Esophagus squamous epithelium (tissue), 5 donors: Measurements from ENCODE around the gene SYNDIG1L. TPM values are rescaled to one million over a fixed set of nuclear protein-coding genes. Genes with fewer than 3 reads are reported as not detected.
"Not testable (repeated sequence)": the region's sequence is repeated elsewhere in the genome, so short reads cannot be mapped to it uniquely, and the experiment has no call there.

Experiments
- DNase-seq: peaks from one replicate; lab custom pipeline; 2025; lab: John Stamatoyannopoulos, UW
- H3K27ac ChIP-seq, 4 donors: fragments of 200-600 bp; sonication (generic); one replicate each; pipeline ENCODE4 v1.5.1; 2016 to 2019; ENCODE audit warnings: mild to moderate bottlenecking in 1 of 4
- H3K27me3 ChIP-seq, 4 donors: fragments of 200-600 bp; sonication (generic); 1 replicate in 3 of 4; 2 replicates in 1 of 4; pipeline versions ENCODE4 v1.5.1 to v1.6.0; 2017 to 2021; ENCODE audit warnings: antibody characterized with exemption in 1 of 4
- H3K36me3 ChIP-seq, 3 donors: fragments of 200-600 bp; sonication (generic); one replicate each; pipeline ENCODE4 v1.5.1; 2016 to 2019
- H3K4me1 ChIP-seq, 3 donors: fragments of 200-600 bp; sonication (generic); one replicate each; pipeline ENCODE4 v1.5.1; 2017 to 2019
- H3K4me3 ChIP-seq, 4 donors: fragments of 200-600 bp; sonication (generic); 1 replicate in 3 of 4; 2 replicates in 1 of 4; pipeline ENCODE4 v1.5.1; 2016 to 2019; ENCODE audit warnings: mild to moderate bottlenecking in 2 of 4, moderate library complexity in 1 of 4
- H3K9me3 ChIP-seq, 3 donors: fragments of 200-600 bp; sonication (generic); one replicate each; pipeline ENCODE4 v1.5.1; 2016 to 2019
- POLR2A ChIP-seq, 4 donors: fragments of 450-650 bp; IDR thresholded peaks; one replicate each; pipeline ENCODE4 v1.6.1; 2017; ENCODE audit warnings: antibody characterized with exemption in 4 of 4, mild to moderate bottlenecking in 4 of 4, moderate library complexity in 3 of 4
- WGBS, 2 donors: methylation state at CpG; one replicate each; pipeline ENCODE4 v1.1.5; 2018; 5-methylcytosine and 5-hydroxymethylcytosine counted together
- intact Hi-C: fragments of 100-400 bp; cut with DNase I; formaldehyde crosslinking; loops from one replicate; pipeline ENCODE4 v1.15.0; 2022
- total RNA-seq, 4 donors: library from RNA; depleted of rRNA; stranded (reverse); fragments of >200 nt; gene quantifications; one replicate each; pipeline ENCODE4 v1.1.0, GENCODE V29; 2016
- TF ChIP-seq, protein P1 (sequence below), 6 experiments: fragments of 450-650 bp in 4 of 6; fragments of 200-600 bp in 2 of 6; sonication (generic) in 2 of 6; IDR thresholded peaks; one replicate each; pipeline ENCODE4 v1.5.1; 2016 to 2019; ENCODE audit warnings: antibody characterized with exemption in 6 of 6, mild to moderate bottlenecking in 4 of 6, moderate library complexity in 4 of 6
- donor health status: DM: yes; HTN: yes; CAD: no.

The SYNDIG1L gene
- total RNA-seq, 4 donors from 2014 or later = 0.19 TPM; not detected in 3

GRCh38 chr14:74395094-74395493 lies 30.9 kb downstream of the SYNDIG1L start:
- Histone ChIP-seq H3K27ac (no peak overlapping the region), H3K4me3 (no peak overlapping the region), H3K27me3 (peaks cover 0 to 45% (median 0%) of the 10 kb centered on the region in 4 donors), H3K36me3 (no peaks in the 10 kb centered on the region), H3K9me3 (no peaks in the 10 kb centered on the region), H3K4me1 (no peaks in the 10 kb centered on the region)
- no peak for TF ChIP-seq POLR2A (IDR thresholded peaks at IDR 0.05)
- TF ChIP-seq, protein P1, sequence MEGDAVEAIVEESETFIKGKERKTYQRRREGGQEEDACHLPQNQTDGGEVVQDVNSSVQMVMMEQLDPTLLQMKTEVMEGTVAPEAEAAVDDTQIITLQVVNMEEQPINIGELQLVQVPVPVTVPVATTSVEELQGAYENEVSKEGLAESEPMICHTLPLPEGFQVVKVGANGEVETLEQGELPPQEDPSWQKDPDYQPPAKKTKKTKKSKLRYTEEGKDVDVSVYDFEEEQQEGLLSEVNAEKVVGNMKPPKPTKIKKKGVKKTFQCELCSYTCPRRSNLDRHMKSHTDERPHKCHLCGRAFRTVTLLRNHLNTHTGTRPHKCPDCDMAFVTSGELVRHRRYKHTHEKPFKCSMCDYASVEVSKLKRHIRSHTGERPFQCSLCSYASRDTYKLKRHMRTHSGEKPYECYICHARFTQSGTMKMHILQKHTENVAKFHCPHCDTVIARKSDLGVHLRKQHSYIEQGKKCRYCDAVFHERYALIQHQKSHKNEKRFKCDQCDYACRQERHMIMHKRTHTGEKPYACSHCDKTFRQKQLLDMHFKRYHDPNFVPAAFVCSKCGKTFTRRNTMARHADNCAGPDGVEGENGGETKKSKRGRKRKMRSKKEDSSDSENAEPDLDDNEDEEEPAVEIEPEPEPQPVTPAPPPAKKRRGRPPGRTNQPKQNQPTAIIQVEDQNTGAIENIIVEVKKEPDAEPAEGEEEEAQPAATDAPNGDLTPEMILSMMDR (IDR thresholded peaks at IDR 0.05) = no peak
- intact Hi-C loops = no loop called here
- WGBS, 2 donors = 21 to 42% methylated on average over 2 to 3 of the region's 4 CpGs
- no peak for DNase-seq

DNA sequence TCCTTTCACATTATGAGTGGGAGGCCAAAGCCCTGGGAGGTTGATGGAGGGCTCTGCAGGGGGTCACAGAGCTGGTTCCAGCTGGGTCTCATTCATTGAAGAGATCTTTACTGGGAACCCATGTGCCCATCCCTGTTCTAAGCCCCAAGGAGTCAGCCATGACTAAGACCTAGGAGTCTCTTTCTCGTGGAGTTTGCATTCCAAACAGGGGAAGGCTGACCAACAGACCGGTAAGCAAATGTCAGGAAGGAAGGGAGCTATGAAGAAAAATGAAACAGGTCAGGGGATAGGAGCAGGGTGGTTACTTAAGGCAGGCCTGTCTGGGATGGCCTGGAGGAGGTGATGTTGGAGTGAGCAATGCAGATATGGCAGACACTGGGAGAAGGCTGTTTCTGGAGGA lies 31.5 kb downstream of the SYNDIG1L start:
- H3K4me3 ChIP-seq = no peak overlapping the region
- no peaks in the 10 kb centered on the region for H3K36me3 ChIP-seq
- no peaks in the 10 kb centered on the region for H3K9me3 ChIP-seq
- intact Hi-C loops = no loop called here
- 38 to 50% methylated on average over 1 to 2 of the region's 2 CpGs for WGBS, 2 donors
- H3K27me3 ChIP-seq = peaks cover 0 to 40% (median 0%) of the 10 kb centered on the region in 4 donors
- no peak for DNase-seq
- H3K27ac ChIP-seq = no peak overlapping the region
- TF ChIP-seq, protein P1 (IDR thresholded peaks at IDR 0.05) = no peak
- TF ChIP-seq POLR2A (IDR thresholded peaks at IDR 0.05) = no peak
- H3K4me1 ChIP-seq = no peaks in the 10 kb centered on the region

DNA sequence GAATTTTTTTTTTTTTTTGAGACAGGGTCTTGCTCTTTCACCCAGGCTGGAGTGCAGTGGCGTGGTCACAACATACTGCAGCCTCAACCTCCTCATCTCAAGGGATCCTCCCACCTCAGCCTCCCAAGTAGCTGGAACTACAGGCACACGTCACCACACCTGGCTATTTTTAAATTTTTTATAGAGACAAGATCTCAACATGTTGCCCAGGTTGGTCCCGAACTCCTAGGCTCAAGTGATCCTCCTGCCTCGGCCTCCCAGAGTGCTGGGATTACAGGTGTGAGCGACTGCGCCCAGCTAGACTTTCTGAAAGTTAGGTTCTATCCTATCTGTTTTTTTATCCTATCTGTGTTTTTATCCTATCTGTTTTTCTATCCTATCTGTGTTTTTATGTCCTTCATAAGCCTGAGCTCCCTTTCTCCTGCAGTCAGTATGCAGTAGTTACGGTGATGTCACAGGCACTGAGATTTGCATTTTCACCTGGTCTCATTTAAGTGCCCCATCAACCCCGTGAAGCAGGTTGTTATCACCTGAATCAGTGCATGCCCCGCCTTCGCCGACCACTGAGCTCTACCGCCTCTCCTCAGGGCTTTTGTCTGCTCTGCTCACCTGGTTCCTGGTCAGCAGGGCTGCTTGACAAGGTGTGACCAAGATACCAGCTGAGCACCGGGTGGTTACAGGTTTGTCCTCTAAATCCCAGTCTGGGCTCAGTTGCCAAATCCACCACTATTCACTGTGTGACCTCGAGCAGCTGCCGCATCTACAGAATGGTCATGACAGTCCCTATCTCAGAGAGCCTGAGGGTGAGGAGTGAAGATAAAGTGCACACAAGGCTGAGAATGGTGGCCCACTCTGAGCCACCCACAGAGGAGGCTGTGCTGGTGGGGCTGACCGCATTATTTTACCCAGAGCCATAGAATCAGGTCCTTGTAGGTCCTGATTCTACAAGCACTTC lies 33.1 kb downstream of the SYNDIG1L start:
- no peak for DNase-seq
- Histone ChIP-seq H3K9me3 (no peaks in the 10 kb centered on the region), H3K4me3 (no peak overlapping the region), H3K36me3 (no peaks in the 10 kb centered on the region), H3K27me3 (peaks cover 0 to 29% (median 0%) of the 10 kb centered on the region in 4 donors), H3K4me1 (peaks cover 0 to 4% (median 0%) of the 10 kb centered on the region in 3 donors), H3K27ac (no peak overlapping the region)
- intact Hi-C loops = no loop called here
- 76 to 77% methylated on average over 11 to 16 of the region's 16 CpGs for WGBS, 2 donors
- TF ChIP-seq POLR2A (IDR thresholded peaks at IDR 0.05) = no peak
- TF ChIP-seq, protein P1 (IDR thresholded peaks at IDR 0.05) = no peak

- intact Hi-C loops = no loop called here
- H3K9me3 ChIP-seq = no peaks in the 10 kb centered on the region
- peaks cover 0 to 4% (median 0%) of the 10 kb centered on the region in 3 donors for H3K4me1 ChIP-seq
- no peak overlapping the region for H3K27ac ChIP-seq
- H3K27me3 ChIP-seq = peaks cover 0 to 29% (median 0%) of the 10 kb centered on the region in 4 donors
- H3K36me3 ChIP-seq = no peaks in the 10 kb centered on the region
- DNase-seq = no peak
- TF ChIP-seq POLR2A (IDR thresholded peaks at IDR 0.05) = no peak
- TF ChIP-seq, protein P1 (IDR thresholded peaks at IDR 0.05) = no peak
- H3K4me3 ChIP-seq = no peak overlapping the region
- 58 to 86% methylated on average over 3 of the region's 3 CpGs for WGBS, 2 donors
Measured at GRCh38 chr14:74391479-74391878, 34.5 kb downstream of the SYNDIG1L start.

GRCh38 chr14:74390505-74390904 lies 35.5 kb downstream of the SYNDIG1L start:
- H3K9me3 ChIP-seq, H3K4me1 ChIP-seq, H3K36me3 ChIP-seq, H3K4me3 ChIP-seq, H3K27ac ChIP-seq, DNase-seq, intact Hi-C loops: not testable (repeated sequence)
- peaks cover 0 to 23% (median 0%) of the 10 kb centered on the region in 4 donors for H3K27me3 ChIP-seq
- 90 to 91% methylated on average over 3 of the region's 3 CpGs for WGBS, 2 donors
